ENCODE results near the gene TNRC6C. TPM values are rescaled to one million over a fixed set of nuclear protein-coding genes. Genes with fewer than 3 reads are reported as not detected.

Gene TNRC6C
- total RNA-seq, 2 experiments from 2014 or later, result 50.7 to 57.3 TPM

- H3K36me3 Mint-ChIP-seq (ENCODE audit: low read depth), result peaks cover 80% of the 10 kb centered on the region
- no peaks in the 10 kb centered on the region for H3K27me3 Mint-ChIP-seq
- peaks cover 66% of the 10 kb centered on the region for H3K4me1 Mint-ChIP-seq (ENCODE audit: low read depth)
Observed at GRCh38 chr17:78131172-78132083, 172.9 kb downstream of the TNRC6C start.

GRCh38 chr17:78132084-78132676 is 173.7 kb downstream of the TNRC6C start:
- peak overlapping the region; percentile 94 for H3K4me3 ChIP-seq (ENCODE audit: low read length)
- H3K36me3 Mint-ChIP-seq (ENCODE audit: low read depth), result peaks cover 81% of the 10 kb centered on the region
- peaks cover 68% of the 10 kb centered on the region for H3K4me1 Mint-ChIP-seq (ENCODE audit: low read depth)
- POLR2A ChIA-PET, result interaction anchor here (0.8 to 16.9 kb wide), 6 partner anchors 5 to 174 kb away, joined by 3 to 766 read pairs (median 78); partner anchors contain the start of genes TMC6, TMC8 and TNRC6C
- no peaks in the 10 kb centered on the region for H3K9me3 Mint-ChIP-seq
- CTCF ChIA-PET, result interaction anchor here (4.1 kb wide), 1 partner anchor 11 kb away, joined by 38 read pairs; no protein-coding TSS in a partner anchor
- TF ChIP-seq CTCF (IDR thresholded peaks at IDR 0.05), result peak; percentile 18
- peaks cover 76% of the 10 kb centered on the region for H3K4me1 ChIP-seq (ENCODE audit: insufficient read depth, low read length)
- no peaks in the 10 kb centered on the region for H3K27me3 Mint-ChIP-seq
- no peak for ATAC-seq (ENCODE audit: poor library complexity)
- H3K27ac ChIP-seq (ENCODE audit: low read depth in 1 of 2, low read length in 2 of 2), result peak overlapping the region; percentile 18 to 92
- H3K36me3 ChIP-seq (ENCODE audit: insufficient read depth, low read length), result peaks cover 57% of the 10 kb centered on the region
- H3K27me3 ChIP-seq (ENCODE audit: control insufficient read depth in 1 of 2, insufficient read depth in 2 of 2, low read length in 2 of 2), result no peaks in the 10 kb centered on the region
- DNase-seq, result peak in 13 of 14 experiments; percentile 45 to 88 (median 67)
- H3K4me3 Mint-ChIP-seq, result peak overlapping the region; percentile 88
- no peaks in the 10 kb centered on the region for H3K9me3 ChIP-seq (ENCODE audit: control insufficient read depth in 1 of 2, insufficient read depth in 1 of 2, low read length in 2 of 2)
- intact Hi-C loops (cut with DNase I, micrococcal nuclease), result loop anchor here (5.0 to 10.0 kb wide), 5 partner anchors 35 to 687 kb away; partner anchors contain the start of gene SYNGR2 (in 1 of the 2)
- H3K27ac Mint-ChIP-seq, result peak overlapping the region; percentile 81

More at GRCh38 chr17:78131172-78132083, 172.9 kb downstream of the TNRC6C start:
- ATAC-seq (ENCODE audit: poor library complexity) (no peak), DNase-seq (peak in 5 of 14 experiments; percentile 54 to 67 (median 55))
- ChIA-PET POLR2A (interaction anchor here (0.7 to 16.9 kb wide), 14 partner anchors 6 to 691 kb away, joined by 3 to 766 read pairs (median 14); partner anchors contain the start of genes TMC6, TMC8 and TNRC6C), CTCF (interaction anchor here (1.3 to 2.5 kb wide), 2 partner anchors 18 to 45 kb away, joined by 7 to 12 read pairs; no protein-coding TSS in a partner anchor)
- no peaks in the 10 kb centered on the region for H3K27me3 ChIP-seq (ENCODE audit: control insufficient read depth in 1 of 2, insufficient read depth in 2 of 2, low read length in 2 of 2)
- H3K36me3 ChIP-seq (ENCODE audit: insufficient read depth, low read length), result peaks cover 57% of the 10 kb centered on the region
- no peaks in the 10 kb centered on the region for H3K9me3 ChIP-seq (ENCODE audit: control insufficient read depth in 1 of 2, insufficient read depth in 1 of 2, low read length in 2 of 2)
- H3K4me1 ChIP-seq (ENCODE audit: insufficient read depth, low read length), result peaks cover 76% of the 10 kb centered on the region
- TF ChIP-seq CTCF (IDR thresholded peaks at IDR 0.05), result no peak
- Mint-ChIP-seq H3K27ac (peak overlapping the region; percentile 96), H3K4me3 (peak overlapping the region; percentile 100), H3K9me3 (no peaks in the 10 kb centered on the region)
- peak overlapping the region; percentile 94 for H3K4me3 ChIP-seq (ENCODE audit: low read length)
- intact Hi-C loops (cut with DNase I, micrococcal nuclease), result loop anchor here (5.0 to 10.0 kb wide), 5 partner anchors 36 to 687 kb away; partner anchors contain the start of gene SYNGR2 (in 1 of the 2)
- H3K27ac ChIP-seq (ENCODE audit: low read depth in 1 of 2, low read length in 2 of 2), result peak overlapping the region; percentile 75 to 92

GRCh38 chr17:78132767-78133178 is 174.3 kb downstream of the TNRC6C start:
- peaks cover 61% of the 10 kb centered on the region for H3K36me3 ChIP-seq (ENCODE audit: insufficient read depth, low read length)

More at GRCh38 chr17:78132767-78133178, 174.3 kb downstream of the TNRC6C start:
- POLR2A ChIA-PET, result interaction anchor here (0.9 to 16.9 kb wide), 7 partner anchors 4 to 44 kb away, joined by 3 to 766 read pairs (median 101); partner anchors contain the start of genes TMC6 and TMC8
- Mint-ChIP-seq H3K27ac (peak overlapping the region; percentile 81), H3K36me3 (ENCODE audit: low read depth) (peaks cover 81% of the 10 kb centered on the region), H3K4me3 (peak overlapping the region; percentile 88), H3K9me3 (no peaks in the 10 kb centered on the region), H3K27me3 (no peaks in the 10 kb centered on the region), H3K4me1 (ENCODE audit: low read depth) (peaks cover 71% of the 10 kb centered on the region)
- intact Hi-C loops (cut with DNase I, micrococcal nuclease), result loop anchor here (5.0 to 10.0 kb wide), 5 partner anchors 35 to 688 kb away; partner anchors contain the start of gene SYNGR2 (in 1 of the 2)
- Histone ChIP-seq H3K27ac (ENCODE audit: low read depth in 1 of 2, low read length in 2 of 2) (peak overlapping the region; percentile 18 to 92), H3K9me3 (ENCODE audit: control insufficient read depth in 1 of 2, insufficient read depth in 1 of 2, low read length in 2 of 2) (no peaks in the 10 kb centered on the region), H3K4me3 (ENCODE audit: low read length) (peak overlapping the region; percentile 94), H3K4me1 (ENCODE audit: insufficient read depth, low read length) (peaks cover 81% of the 10 kb centered on the region), H3K27me3 (ENCODE audit: control insufficient read depth in 1 of 2, insufficient read depth in 2 of 2, low read length in 2 of 2) (no peaks in the 10 kb centered on the region)
- ATAC-seq (ENCODE audit: poor library complexity), result no peak
- CTCF ChIA-PET, result interaction anchor here (1.5 to 4.1 kb wide), 3 partner anchors 12 to 20 kb away, joined by 5 to 38 read pairs (median 37); no protein-coding TSS in a partner anchor
- DNase-seq, result no peak
- TF ChIP-seq CTCF (IDR thresholded peaks at IDR 0.05), result no peak

All from CD4-positive, alpha-beta T cell (primary cell).